Measurements from ENCODE around the gene LACTBL1. TPM values are rescaled to one million over a fixed set of nuclear protein-coding genes. Genes with fewer than 3 reads are reported as not detected.

The LACTBL1 gene
- total RNA-seq: not detected in 2 replicates

DNA sequence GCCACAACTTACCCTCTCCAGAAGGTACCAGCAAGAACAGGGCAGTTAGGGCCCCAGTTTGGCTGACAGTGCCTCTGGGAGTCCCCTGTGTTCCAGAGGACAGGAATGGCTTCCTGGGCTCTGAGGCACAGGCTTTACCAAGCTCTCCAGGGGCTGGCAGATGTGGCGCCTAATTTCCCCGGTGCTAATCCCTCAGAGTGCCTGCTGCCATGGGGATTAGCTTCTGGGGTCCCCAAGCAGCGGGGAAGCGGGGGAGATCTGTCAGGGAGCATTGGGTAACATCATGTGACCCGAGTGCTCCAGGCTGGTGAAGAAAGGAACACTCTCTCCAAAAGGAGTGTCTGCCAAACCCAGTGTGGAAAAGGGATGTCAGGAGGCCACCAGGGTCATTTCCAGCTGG lies at the start of gene LACTBL1:
Gene LACTBL1 (minus strand): TSS at position 107 of the 400 bp plus-strand sequence. CDS start 550 bp downstream, outside the sequence.
- no peak within 1 kb of the TSS for H3K4me3 ChIP-seq (ENCODE audit: low read depth, low read length)
- H3K27me3 ChIP-seq (ENCODE audit: control insufficient read depth, insufficient read depth, low read length): peaks cover 3% of the 10 kb centered on the region
- TF ChIP-seq CTCF (IDR thresholded peaks at IDR 0.05; ENCODE audit: insufficient read depth, low read length, severe bottlenecking): no peak
- DNase-seq (ENCODE audit: low read depth) (no peak), FAIRE-seq (no peak)
- no peaks in the 10 kb centered on the region for H3K36me3 ChIP-seq (ENCODE audit: control insufficient read depth, insufficient read depth, low read length)

GRCh38 chr1:23021834-23022233 lies 49.2 kb upstream of the LACTBL1 start:
- DNase-seq (ENCODE audit: low read depth) (no peak), FAIRE-seq (no peak)
- Histone ChIP-seq H3K36me3 (ENCODE audit: control insufficient read depth, insufficient read depth, low read length) (no peaks in the 10 kb centered on the region), H3K27me3 (ENCODE audit: control insufficient read depth, insufficient read depth, low read length) (no peaks in the 10 kb centered on the region), H3K4me3 (ENCODE audit: low read depth, low read length) (no peak overlapping the region)
- no peak for TF ChIP-seq CTCF (IDR thresholded peaks at IDR 0.05; ENCODE audit: insufficient read depth, low read length, severe bottlenecking)

DNA sequence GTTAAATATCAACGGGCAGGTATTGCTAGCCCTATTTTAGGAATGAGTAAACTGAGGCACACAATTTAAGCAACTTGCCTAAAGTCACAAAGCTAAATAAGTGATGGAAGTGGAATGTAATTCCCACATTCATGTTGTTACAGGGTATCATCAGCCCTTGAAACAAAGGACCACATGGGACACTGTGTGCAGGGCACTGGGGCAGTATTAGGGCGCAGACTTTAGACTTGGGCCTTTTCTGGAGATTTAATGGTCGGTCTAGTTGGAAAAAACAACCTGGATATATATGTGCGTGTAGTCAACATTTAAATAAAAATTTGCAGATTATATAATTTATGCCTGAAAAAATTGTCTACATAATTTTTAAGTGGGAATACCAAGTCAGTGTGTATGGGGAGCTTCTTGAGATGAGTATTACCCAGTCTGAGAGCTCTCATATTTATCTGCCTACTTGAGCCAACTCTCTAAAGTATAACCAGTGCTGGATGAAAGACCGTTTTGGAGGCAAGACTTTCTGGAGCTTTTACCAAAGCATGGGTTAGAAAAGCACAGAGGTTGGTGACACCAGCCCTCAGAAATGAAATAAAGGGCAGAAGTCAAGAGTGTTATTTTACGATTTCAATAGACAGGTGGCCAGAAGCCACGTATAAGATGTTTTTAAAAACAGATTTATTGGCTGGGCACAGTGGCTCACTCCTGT lies 48.2 kb upstream of the LACTBL1 start:
- DNase-seq (ENCODE audit: low read depth) (no peak), FAIRE-seq (no peak)
- Histone ChIP-seq H3K4me3 (ENCODE audit: low read depth, low read length) (peak overlapping the region; percentile 96), H3K36me3 (ENCODE audit: control insufficient read depth, insufficient read depth, low read length) (no peaks in the 10 kb centered on the region), H3K27me3 (ENCODE audit: control insufficient read depth, insufficient read depth, low read length) (no peaks in the 10 kb centered on the region)
- no peak for TF ChIP-seq CTCF (IDR thresholded peaks at IDR 0.05; ENCODE audit: insufficient read depth, low read length, severe bottlenecking)

- DNase-seq (ENCODE audit: low read depth) (no peak), FAIRE-seq (no peak)
- Histone ChIP-seq H3K4me3 (ENCODE audit: low read depth, low read length) (peak overlapping the region; percentile 96), H3K27me3 (ENCODE audit: control insufficient read depth, insufficient read depth, low read length) (no peaks in the 10 kb centered on the region), H3K36me3 (ENCODE audit: control insufficient read depth, insufficient read depth, low read length) (no peaks in the 10 kb centered on the region)
- no peak for TF ChIP-seq CTCF (IDR thresholded peaks at IDR 0.05; ENCODE audit: insufficient read depth, low read length, severe bottlenecking)
These were observed 47.4 kb upstream of the LACTBL1 start for GRCh38 chr1:23019863-23020625.

DNA sequence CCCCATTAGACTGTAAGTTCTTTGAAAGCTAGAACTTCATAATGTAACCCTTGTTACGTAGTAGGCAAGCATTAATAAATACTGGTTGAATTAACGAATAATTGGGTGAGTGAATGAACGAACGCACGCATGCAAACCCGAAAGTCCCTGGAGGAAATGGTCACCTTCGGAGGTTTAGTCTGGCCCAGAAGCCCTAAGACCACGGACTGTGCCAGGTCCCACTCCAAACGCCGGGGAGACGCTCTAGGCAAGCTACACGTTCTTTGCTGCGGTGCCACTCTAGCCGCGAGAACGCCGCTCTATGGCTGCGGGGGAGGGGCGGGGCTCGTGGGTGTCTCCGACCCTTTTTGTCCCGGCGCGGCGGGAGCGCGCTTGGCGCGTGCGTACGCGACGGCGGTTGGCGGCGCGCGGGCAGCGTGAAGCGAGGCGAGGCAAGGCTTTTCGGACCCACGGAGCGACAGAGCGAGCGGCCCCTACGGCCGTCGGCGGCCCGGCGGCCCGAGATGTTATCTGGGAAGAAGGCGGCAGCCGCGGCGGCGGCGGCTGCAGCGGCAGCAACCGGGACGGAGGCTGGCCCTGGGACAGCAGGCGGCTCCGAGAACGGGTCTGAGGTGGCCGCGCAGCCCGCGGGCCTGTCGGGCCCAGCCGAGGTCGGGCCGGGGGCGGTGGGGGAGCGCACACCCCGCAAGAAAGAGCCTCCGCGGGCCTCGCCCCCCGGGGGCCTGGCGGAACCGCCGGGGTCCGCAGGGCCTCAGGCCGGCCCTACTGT lies 46.6 kb upstream of the LACTBL1 start, which contains the start of gene KDM1A:
Gene KDM1A (plus strand): TSS at position 375 of the 769 bp plus-strand sequence. CDS start 129 bp downstream, at position 504.
- peak; percentile 38 for TF ChIP-seq CTCF (IDR thresholded peaks at IDR 0.05; ENCODE audit: insufficient read depth, low read length, severe bottlenecking)
- Histone ChIP-seq H3K27me3 (ENCODE audit: control insufficient read depth, insufficient read depth, low read length) (no peaks in the 10 kb centered on the region), H3K4me3 (ENCODE audit: low read depth, low read length) (peak within 1 kb of the TSS; percentile 96), H3K36me3 (ENCODE audit: control insufficient read depth, insufficient read depth, low read length) (no peaks in the 10 kb centered on the region)
- DNase-seq (ENCODE audit: low read depth) (peak; percentile 87), FAIRE-seq (no peak)
